Urinary bladder (tissue), 4 donors: ENCODE data around the gene SMU1. TPM values are rescaled to one million over a fixed set of nuclear protein-coding genes. Genes with fewer than 3 reads are reported as not detected.

Experiments used
- DNase-seq: peaks from one replicate; pipeline ENCODE4 v3.0.0-alpha.2; 2015; ENCODE audit errors: extremely low spot score
- H3K27ac ChIP-seq: one replicate; pipeline ENCODE4 v1.5.1; 2013; ENCODE audit warnings: low read depth, mild to moderate bottlenecking, moderate library complexity
- H3K36me3 ChIP-seq: one replicate; pipeline ENCODE4 v1.6.1; 2013; ENCODE audit warnings: mild to moderate bottlenecking, moderate library complexity; ENCODE audit not compliant: insufficient read depth
- H3K4me1 ChIP-seq: one replicate; pipeline ENCODE4 v1.6.1; 2013; ENCODE audit warnings: mild to moderate bottlenecking, moderate library complexity; ENCODE audit not compliant: insufficient read depth
- H3K4me3 ChIP-seq: one replicate; pipeline ENCODE4 v1.5.1; 2013; ENCODE audit warnings: low read depth, low read length
- WGBS: extraction: QIAGEN DNeasy Blood & Tissue Kit; methylation state at CpG from one replicate; pipeline ENCODE4 v1.1.7; 2013; 5-methylcytosine and 5-hydroxymethylcytosine counted together
- polyA plus RNA-seq: library from polyadenylated mRNA; stranded (reverse); fragments of 200-250 nt; gene quantifications from one replicate; pipeline ENCODE4 v1.2.3, GENCODE V29; 2013
- total RNA-seq: library from RNA; depleted of rRNA; stranded (reverse); fragments of >200 nt; gene quantifications from one replicate; pipeline ENCODE4 v1.2.3, GENCODE V29; 2014
- donor health status: healthy with polysubstance abuse.
- donor health status: healthy.

The SMU1 gene
- total and polyA plus RNA-seq, 2 donors = 14.3 to 37.0 TPM

- no peak overlapping the region for H3K27ac ChIP-seq
- no peaks in the 10 kb centered on the region for H3K36me3 ChIP-seq
- WGBS = 62% methylated on average over 1 of the region's 1 CpG
- H3K4me3 ChIP-seq = no peak overlapping the region
- H3K4me1 ChIP-seq = no peaks in the 10 kb centered on the region
- DNase-seq = no peak
Measured at GRCh38 chr9:33046061-33046460, 30.4 kb downstream of the SMU1 start.

GRCh38 chr9:33044677-33045282 is 31.7 kb downstream of the SMU1 start:
- peak overlapping the region; percentile 54 for H3K4me3 ChIP-seq
- H3K4me1 ChIP-seq = no peaks in the 10 kb centered on the region
- no peak overlapping the region for H3K27ac ChIP-seq
- no peak for DNase-seq
- no peaks in the 10 kb centered on the region for H3K36me3 ChIP-seq
- WGBS = 38% methylated on average over 12 of the region's 12 CpGs

- DNase-seq = peak; percentile 70
- peak overlapping the region; percentile 95 for H3K27ac ChIP-seq
- H3K36me3 ChIP-seq = no peaks in the 10 kb centered on the region
- H3K4me1 ChIP-seq = no peaks in the 10 kb centered on the region
- WGBS = under 1% methylated on average over 41 of the region's 41 CpGs
- H3K4me3 ChIP-seq = peak overlapping the region; percentile 54
Measured at GRCh38 chr9:33044162-33044673, 32.3 kb downstream of the SMU1 start.

GRCh38 chr9:33043671-33044070 is 32.8 kb downstream of the SMU1 start:
- Histone ChIP-seq H3K4me1 (no peaks in the 10 kb centered on the region), H3K4me3 (peak overlapping the region; percentile 54), H3K27ac (no peak overlapping the region), H3K36me3 (peaks cover under 1% of the 10 kb centered on the region)
- DNase-seq = no peak
- 33% methylated on average over 8 of the region's 8 CpGs for WGBS

GRCh38 chr9:33042473-33042872 is 34.0 kb downstream of the SMU1 start:
- Histone ChIP-seq H3K4me3 (no peak overlapping the region), H3K27ac (no peak overlapping the region), H3K4me1 (no peaks in the 10 kb centered on the region), H3K36me3 (peaks cover 5% of the 10 kb centered on the region)
- WGBS = 73% methylated on average over 8 of the region's 8 CpGs
- no peak for DNase-seq

- Histone ChIP-seq H3K27ac (no peak overlapping the region), H3K4me1 (no peaks in the 10 kb centered on the region), H3K4me3 (no peak overlapping the region), H3K36me3 (peaks cover 9% of the 10 kb centered on the region)
- DNase-seq = no peak
- WGBS = 79% methylated on average over 10 of the region's 10 CpGs
Measured at GRCh38 chr9:33041432-33042188, 34.9 kb downstream of the SMU1 start.

- peaks cover 11% of the 10 kb centered on the region for H3K36me3 ChIP-seq
- no peaks in the 10 kb centered on the region for H3K4me1 ChIP-seq
- no peak overlapping the region for H3K4me3 ChIP-seq
- no peak overlapping the region for H3K27ac ChIP-seq
- no peak for DNase-seq
- WGBS = 87% methylated on average over 9 of the region's 9 CpGs
Measured at GRCh38 chr9:33040792-33041431, 35.6 kb downstream of the SMU1 start.

- WGBS = 77% methylated on average over 5 of the region's 5 CpGs
- Histone ChIP-seq H3K36me3 (peaks cover 11% of the 10 kb centered on the region), H3K4me1 (peaks cover 2% of the 10 kb centered on the region), H3K4me3 (no peak overlapping the region), H3K27ac (no peak overlapping the region)
- no peak for DNase-seq
Measured at GRCh38 chr9:33032865-33033264, 43.6 kb downstream of the SMU1 start.

GRCh38 chr9:33032292-33032691 is 44.2 kb downstream of the SMU1 start:
- peaks cover 11% of the 10 kb centered on the region for H3K36me3 ChIP-seq
- no peak for DNase-seq
- WGBS = 76% methylated on average over 1 of the region's 1 CpG

GRCh38 chr9:33030285-33030684 is 46.2 kb downstream of the SMU1 start:
- H3K27ac ChIP-seq = no peak overlapping the region
- H3K4me1 ChIP-seq = peaks cover 2% of the 10 kb centered on the region
- no peak overlapping the region for H3K4me3 ChIP-seq
- no peak for DNase-seq
- H3K36me3 ChIP-seq = peaks cover 5% of the 10 kb centered on the region
- 85% methylated on average over 5 of the region's 5 CpGs for WGBS

More at GRCh38 chr9:33032292-33032691, 44.2 kb downstream of the SMU1 start:
- Histone ChIP-seq H3K4me3 (no peak overlapping the region), H3K27ac (no peak overlapping the region), H3K4me1 (peaks cover 2% of the 10 kb centered on the region)

GRCh38 chr9:33029231-33029786 is 47.2 kb downstream of the SMU1 start:
- no peak overlapping the region for H3K4me3 ChIP-seq
- peaks cover 5% of the 10 kb centered on the region for H3K36me3 ChIP-seq
- 30% methylated on average over 4 of the region's 4 CpGs for WGBS
- H3K27ac ChIP-seq = no peak overlapping the region
- no peak for DNase-seq
- H3K4me1 ChIP-seq = peaks cover 2% of the 10 kb centered on the region

- Histone ChIP-seq H3K27ac (peak overlapping the region; percentile 98), H3K36me3 (peaks cover 2% of the 10 kb centered on the region), H3K4me1 (peaks cover 2% of the 10 kb centered on the region), H3K4me3 (peak overlapping the region; percentile 98)
- peak; percentile 62 for DNase-seq
- 1% methylated on average over 36 of the region's 36 CpGs for WGBS
Measured at GRCh38 chr9:33025572-33026342, 50.7 kb downstream of the SMU1 start.
